HepG2 (cell line): Measurements from ENCODE around the gene NRL. TPM values are rescaled to one million over a fixed set of nuclear protein-coding genes. Genes with fewer than 3 reads are reported as not detected.

Experiments used
- ATAC-seq: fragments of 200-7000 bp; cut with Tn5 transposase; 3 replicates; pipeline ENCODE4 v1.9.1; 2020; ENCODE audit warnings: mild to moderate bottlenecking, moderate library complexity
- BruUV-seq: library from RNA; stranded (reverse); fragments of 400-500 nt; replicated peaks from 2 replicates; lab custom pipeline; 2021; lab: Mats Ljungman, UMichigan
- CTCF ChIA-PET: fragments of 300-600 bp; formaldehyde crosslinking; extraction: SDS; loops from one replicate; lab custom pipeline; 2021; ENCODE audit warnings: low total read pairs, inconsistent platforms, low intra/inter-chr PET ratio; lab: Yijun Ruan, JAX
- POLR2A ChIA-PET: fragments of 350-600 bp; sonication (Branson Sonifier 250); formaldehyde crosslinking; loops from one replicate; lab custom pipeline; 2020; ENCODE audit warnings: antibody characterized with exemption, inconsistent platforms; lab: Yijun Ruan, JAX
- DNase-seq: peaks from one replicate; pipeline ENCODE4 v3.0.0-alpha.2; 2015; ENCODE audit warnings: low spot score
- FAIRE-seq: peaks from 3 replicates; lab custom pipeline; 2011; peaks lifted over from hg19 to GRCh38; lab: Jason Lieb, UNC
- H2AFZ ChIP-seq: one replicate; pipeline ENCODE4 v1.6.1; 2011; ENCODE audit warnings: low read length, inconsistent platforms
- H3K27ac ChIP-seq: fragments of 300-600 bp; 3 replicates; pipeline ENCODE4 v1.8.0; 2011; ENCODE audit warnings: mixed run types, mild to moderate bottlenecking, mixed read lengths, low read length, inconsistent platforms; ENCODE audit not compliant: insufficient read depth; ENCODE audit errors: extremely low read length
- H3K27me3 ChIP-seq, 2 experiments: fragments of 200-600 bp in 1 of 2; 2 replicates in 1 of 2; 3 replicates in 1 of 2; pipeline versions ENCODE4 v1.6.0 to v1.8.0; 2011; ENCODE audit warnings: low read length in 2 of 2, mild to moderate bottlenecking in 2 of 2, moderate library complexity in 2 of 2, inconsistent platforms in 1 of 2; ENCODE audit not compliant: insufficient read depth in 2 of 2, control insufficient read depth in 1 of 2
- H3K36me3 ChIP-seq, 2 experiments: fragments of 200-600 bp in 1 of 2; replicated peaks in 1 of 2; 2 replicates in 1 of 2; 3 replicates in 1 of 2; pipeline versions ENCODE4 v1.5.1 to v1.8.0; 2011; ENCODE audit warnings: low read length in 2 of 2, inconsistent platforms in 1 of 2; ENCODE audit not compliant: insufficient read depth in 2 of 2, control insufficient read depth in 1 of 2
- H3K4me1 ChIP-seq: 2 replicates; pipeline ENCODE4 v1.5.1; 2012; ENCODE audit warnings: low read length, inconsistent platforms; ENCODE audit not compliant: insufficient read depth
- H3K4me2 ChIP-seq: 2 replicates; pipeline ENCODE4 v1.6.0; 2011; ENCODE audit warnings: low read depth, low read length, inconsistent platforms
- H3K4me3 ChIP-seq, 3 experiments: fragments of 200-600 bp in 1 of 3; sonication (generic), shearing (Covaris generic) in 1 of 3; replicated peaks in 1 of 3; 2 replicates each; pipeline ENCODE4 v1.5.1; 2011 to 2016; ENCODE audit warnings: low read length in 3 of 3, inconsistent platforms in 2 of 3, low read depth in 2 of 3, mild to moderate bottlenecking in 2 of 3, control low read depth in 1 of 3, mixed read lengths in 1 of 3; ENCODE audit not compliant: insufficient read depth in 1 of 3
- H3K79me2 ChIP-seq: one replicate; pipeline ENCODE4 v1.6.1; 2011; ENCODE audit warnings: low read length, inconsistent platforms; ENCODE audit not compliant: insufficient read depth
- H3K9ac ChIP-seq: 2 replicates; pipeline ENCODE4 v1.6.0; 2011; ENCODE audit warnings: mild to moderate bottlenecking, low read depth, low read length, inconsistent platforms; ENCODE audit not compliant: insufficient read depth
- H3K9me3 ChIP-seq: 2 replicates; pipeline ENCODE4 v1.5.1; 2012; ENCODE audit warnings: mild to moderate bottlenecking, low read length
- H4K20me1 ChIP-seq: 2 replicates; pipeline ENCODE4 v1.6.0; 2011; ENCODE audit warnings: inconsistent platforms, mild to moderate bottlenecking, low read length, moderate library complexity; ENCODE audit not compliant: insufficient read depth
- HMG20A ChIP-seq: IDR thresholded peaks from 2 replicates; pipeline ENCODE4 v1.6.1; 2016; ENCODE audit warnings: borderline replicate concordance
- MYC ChIP-seq: sonication (generic); formaldehyde crosslinking; IDR thresholded peaks from 2 replicates; pipeline ENCODE4 v1.9.0; 2021; ENCODE audit warnings: missing genetic modification reagents, borderline replicate concordance
- ZNF205 ChIP-seq: IDR thresholded peaks from 2 replicates; pipeline ENCODE4 v1.6.1; 2018; ENCODE audit warnings: missing biosample characterization, missing genetic modification reagents
- WGBS: methylation state at CpG from one replicate; pipeline ENCODE4 v1.1.6; 2017; ENCODE audit warnings: low lambda C conversion rate; 5-methylcytosine and 5-hydroxymethylcytosine counted together
- in situ Hi-C: cut with HindIII; loops from 2 replicates; pipeline ENCODE4 v1.10.0; 2017; ENCODE audit warnings: low pct_unique_long_range_greater_than_20kb; ENCODE audit not compliant: extremely low pct_ligation_motif_present
- intact Hi-C: fragments of 100-400 bp; cut with micrococcal nuclease; formaldehyde crosslinking; loops from one replicate; pipeline ENCODE4 v1.10.0; 2022; ENCODE audit not compliant: unreplicated experiment
- polyA plus RNA-seq, 8 experiments: library from polyadenylated mRNA; depleted of rRNA in 3 of 8; stranded (reverse) in 7 of 8; unstranded in 1 of 8; fragments of >200 nt; fragmentation: Illumina TruSeq in 4 of 8; extraction: Trizol in 4 of 8; gene quantifications; 2 replicates each; pipeline versions ENCODE4 v1.2.1 to v1.2.3, GENCODE V29; 2011 to 2016; ENCODE audit warnings: low read depth in 4 of 8, missing spikeins in 1 of 8, mixed read lengths in 1 of 8; ENCODE audit not compliant: insufficient read depth in 1 of 8
- total RNA-seq, 5 experiments: library from RNA; depleted of rRNA; stranded (reverse); fragments of >200 nt; fragmentation: Illumina TruSeq; extraction: Trizol; gene quantifications; 2 replicates each; pipeline ENCODE4 v1.2.3, GENCODE V29; 2016; ENCODE audit warnings: low read depth in 1 of 5
- TF ChIP-seq, protein P1 (sequence below): sonication (generic); formaldehyde crosslinking; IDR thresholded peaks from 2 replicates; pipeline ENCODE4 v1.9.0; 2021; ENCODE audit warnings: missing genetic modification reagents, borderline replicate concordance
- TF ChIP-seq, protein P2 (sequence below): sonication (generic); formaldehyde crosslinking; IDR thresholded peaks from 2 replicates; pipeline ENCODE4 v1.8.0; 2022; ENCODE audit warnings: mild to moderate bottlenecking, missing genetic modification reagents, moderate library complexity
- TF ChIP-seq, protein P3 (sequence below): sonication (generic); formaldehyde crosslinking; IDR thresholded peaks from 2 replicates; pipeline ENCODE4 v1.4.0; 2020; ENCODE audit warnings: mild to moderate bottlenecking, missing genetic modification reagents

NRL gene
- total and polyA plus RNA-seq, 2 of the 13 experiments (the other 11 are each of a cell fraction or from before 2014, with no cell fraction given), result 2.5 to 4.7 TPM

DNA sequence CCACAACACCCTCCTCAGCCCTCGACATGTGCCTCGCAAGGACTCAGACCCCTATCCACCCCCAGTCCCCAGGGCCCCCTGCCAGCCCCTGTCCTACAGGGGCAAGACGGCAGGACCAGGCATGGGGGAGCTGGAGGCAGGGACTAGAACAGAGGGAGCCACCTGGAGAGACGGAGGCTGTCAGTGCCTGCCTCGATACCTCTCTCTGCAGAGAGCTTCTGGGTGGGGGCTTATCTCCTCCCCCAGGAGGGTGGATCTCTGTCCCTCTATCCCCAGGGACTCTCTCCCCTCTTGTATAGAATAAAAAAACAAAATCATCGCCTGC is 45.4 kb downstream of the NRL start:
- H3K9me3 ChIP-seq, result no peaks in the 10 kb centered on the region
- H3K4me1 ChIP-seq, result peaks cover 38% of the 10 kb centered on the region
- DNase-seq, result no peak
- 52% methylated on average over 6 of the region's 6 CpGs for WGBS
- H2AFZ ChIP-seq, result no peak overlapping the region
- no peaks in the 10 kb centered on the region for H3K36me3 ChIP-seq
- ATAC-seq, result no peak
- FAIRE-seq, result no peak
- no peaks in the 10 kb centered on the region for H3K79me2 ChIP-seq
- POLR2A ChIA-PET, result interaction anchor here (0.9 to 4.7 kb wide), 5 partner anchors 12 to 66 kb away, joined by 3 to 62 read pairs (median 5); partner anchors contain the start of genes DCAF11, NRL, PCK2 and PSME1
- H3K4me3 ChIP-seq, result no peak overlapping the region
- H3K4me2 ChIP-seq, result no peak overlapping the region
- no peak overlapping the region for H3K9ac ChIP-seq
- no peak overlapping the region for H3K27ac ChIP-seq
- in situ Hi-C loops, result no loop called here
- H3K27me3 ChIP-seq, result peaks cover 16 to 64% of the 10 kb centered on the region in 2 experiments; a peak in 4 of 5 replicates
- TF ChIP-seq ZNF205 (CRISPR knock-in tag) (no peak), HMG20A (CRISPR knock-in tag) (no peak), MYC (0 out of 2 replicates have a peak, but pooled peaks have one; percentile 27)
- TF ChIP-seq, protein P1, sequence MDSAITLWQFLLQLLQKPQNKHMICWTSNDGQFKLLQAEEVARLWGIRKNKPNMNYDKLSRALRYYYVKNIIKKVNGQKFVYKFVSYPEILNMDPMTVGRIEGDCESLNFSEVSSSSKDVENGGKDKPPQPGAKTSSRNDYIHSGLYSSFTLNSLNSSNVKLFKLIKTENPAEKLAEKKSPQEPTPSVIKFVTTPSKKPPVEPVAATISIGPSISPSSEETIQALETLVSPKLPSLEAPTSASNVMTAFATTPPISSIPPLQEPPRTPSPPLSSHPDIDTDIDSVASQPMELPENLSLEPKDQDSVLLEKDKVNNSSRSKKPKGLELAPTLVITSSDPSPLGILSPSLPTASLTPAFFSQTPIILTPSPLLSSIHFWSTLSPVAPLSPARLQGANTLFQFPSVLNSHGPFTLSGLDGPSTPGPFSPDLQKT (CRISPR knock-in tag), result 0 out of 2 replicates have a peak, but pooled peaks have one; percentile 13
- TF ChIP-seq, protein P2, sequence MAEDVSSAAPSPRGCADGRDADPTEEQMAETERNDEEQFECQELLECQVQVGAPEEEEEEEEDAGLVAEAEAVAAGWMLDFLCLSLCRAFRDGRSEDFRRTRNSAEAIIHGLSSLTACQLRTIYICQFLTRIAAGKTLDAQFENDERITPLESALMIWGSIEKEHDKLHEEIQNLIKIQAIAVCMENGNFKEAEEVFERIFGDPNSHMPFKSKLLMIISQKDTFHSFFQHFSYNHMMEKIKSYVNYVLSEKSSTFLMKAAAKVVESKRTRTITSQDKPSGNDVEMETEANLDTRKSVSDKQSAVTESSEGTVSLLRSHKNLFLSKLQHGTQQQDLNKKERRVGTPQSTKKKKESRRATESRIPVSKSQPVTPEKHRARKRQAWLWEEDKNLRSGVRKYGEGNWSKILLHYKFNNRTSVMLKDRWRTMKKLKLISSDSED (CRISPR knock-in tag), result no peak
- TF ChIP-seq, protein P3, sequence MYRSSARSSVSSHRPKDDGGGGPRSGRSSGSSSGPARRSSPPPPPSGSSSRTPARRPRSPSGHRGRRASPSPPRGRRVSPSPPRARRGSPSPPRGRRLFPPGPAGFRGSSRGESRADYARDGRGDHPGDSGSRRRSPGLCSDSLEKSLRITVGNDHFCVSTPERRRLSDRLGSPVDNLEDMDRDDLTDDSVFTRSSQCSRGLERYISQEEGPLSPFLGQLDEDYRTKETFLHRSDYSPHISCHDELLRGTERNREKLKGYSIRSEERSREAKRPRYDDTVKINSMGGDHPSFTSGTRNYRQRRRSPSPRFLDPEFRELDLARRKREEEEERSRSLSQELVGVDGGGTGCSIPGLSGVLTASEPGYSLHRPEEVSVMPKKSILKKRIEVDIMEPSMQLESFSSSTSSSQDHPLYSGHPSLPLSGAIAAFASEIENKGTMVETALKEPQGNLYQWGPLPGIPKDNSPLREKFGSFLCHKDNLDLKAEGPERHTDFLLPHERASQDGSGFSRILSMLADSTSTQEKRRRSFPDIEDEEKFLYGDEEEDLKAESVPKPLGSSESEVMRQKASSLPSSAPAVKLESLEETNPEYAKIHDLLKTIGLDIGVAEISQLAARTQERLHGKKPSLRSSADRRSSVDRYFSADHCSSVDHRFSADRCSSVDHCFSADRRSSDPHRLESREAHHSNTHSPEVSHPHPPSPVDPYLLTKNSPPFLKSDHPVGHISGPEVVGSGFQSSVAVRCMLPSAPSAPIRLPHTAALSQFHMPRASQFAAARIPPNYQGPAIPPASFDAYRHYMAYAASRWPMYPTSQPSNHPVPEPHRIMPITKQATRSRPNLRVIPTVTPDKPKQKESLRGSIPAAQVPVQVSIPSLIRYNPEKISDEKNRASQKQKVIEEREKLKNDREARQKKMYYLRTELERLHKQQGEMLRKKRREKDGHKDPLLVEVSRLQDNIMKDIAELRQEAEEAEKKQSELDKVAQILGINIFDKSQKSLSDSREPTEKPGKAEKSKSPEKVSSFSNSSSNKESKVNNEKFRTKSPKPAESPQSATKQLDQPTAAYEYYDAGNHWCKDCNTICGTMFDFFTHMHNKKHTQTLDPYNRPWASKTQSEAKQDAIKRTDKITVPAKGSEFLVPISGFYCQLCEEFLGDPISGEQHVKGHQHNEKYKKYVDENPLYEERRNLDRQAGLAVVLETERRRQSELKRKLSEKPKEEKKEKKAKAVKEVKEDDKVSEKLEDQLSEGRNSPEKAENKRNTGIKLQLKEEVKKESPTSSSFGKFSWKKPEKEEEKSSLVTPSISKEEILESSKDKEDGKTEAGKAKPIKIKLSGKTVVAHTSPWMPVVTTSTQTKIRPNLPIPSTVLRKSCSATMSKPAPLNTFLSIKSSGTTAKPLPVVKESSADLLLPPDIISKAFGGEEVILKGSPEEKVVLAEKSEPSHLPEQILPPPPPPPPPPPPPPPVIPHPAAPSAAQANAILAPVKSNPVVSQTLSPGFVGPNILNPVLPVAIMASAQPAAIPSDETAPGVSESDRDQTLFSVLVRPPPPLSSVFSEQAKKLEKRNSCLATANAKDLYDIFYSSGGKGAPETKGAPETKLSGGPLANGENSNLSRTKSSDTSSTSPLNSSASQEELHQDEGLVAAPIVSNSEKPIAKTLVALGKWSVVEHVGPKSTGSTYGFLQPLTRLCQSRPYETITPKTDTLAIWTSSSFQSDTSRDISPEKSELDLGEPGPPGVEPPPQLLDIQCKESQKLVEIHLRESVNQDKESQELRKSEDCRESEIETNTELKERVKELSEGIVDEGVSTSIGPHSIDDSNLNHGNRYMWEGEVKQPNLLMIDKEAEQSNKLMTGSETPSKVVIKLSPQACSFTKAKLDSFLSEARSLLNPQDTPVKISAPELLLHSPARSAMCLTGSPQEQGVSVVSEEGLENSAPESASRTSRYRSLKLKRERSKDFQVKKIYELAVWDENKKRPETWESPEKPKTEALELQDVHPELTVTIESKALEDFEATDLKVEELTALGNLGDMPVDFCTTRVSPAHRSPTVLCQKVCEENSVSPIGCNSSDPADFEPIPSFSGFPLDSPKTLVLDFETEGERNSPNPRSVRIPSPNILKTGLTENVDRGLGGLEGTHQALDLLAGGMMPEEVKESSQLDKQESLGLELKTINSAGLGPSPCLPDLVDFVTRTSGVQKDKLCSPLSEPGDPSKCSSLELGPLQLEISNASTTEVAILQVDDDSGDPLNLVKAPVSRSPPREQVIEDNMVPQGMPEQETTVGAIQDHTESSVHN (CRISPR knock-in tag), result no peak
- TF ChIP-seq, all 625 proteins: peak for 2
- CTCF ChIA-PET, result no interaction called here
- BruUV-seq, result no TSS peak
- H4K20me1 ChIP-seq, result no peaks in the 10 kb centered on the region
- intact Hi-C loops, result no loop called here
